Upper lobe of left lung (tissue), 6 donors: ENCODE data around the gene ZBTB46. TPM values are rescaled to one million over a fixed set of nuclear protein-coding genes. Genes with fewer than 3 reads are reported as not detected.

ENCODE experiments used
- ATAC-seq, 2 donors: fragments of 200-7000 bp; cut with Tn5 transposase; one replicate each; pipeline ENCODE4 v1.9.1; 2022; ENCODE audit warnings: mild to moderate bottlenecking in 2 of 2, moderate library complexity in 2 of 2; ENCODE audit not compliant: low FRiP score in 2 of 2
- DNase-seq, 2 donors: peaks; one replicate each; pipeline ENCODE4 v3.0.0-alpha.2; 2019 to 2020
- H3K27ac ChIP-seq, 4 donors: fragments of 200-600 bp; sonication (generic); one replicate each; pipeline ENCODE4 v1.5.1; 2016 to 2019
- H3K27me3 ChIP-seq, 4 donors: fragments of 200-600 bp; sonication (generic); one replicate each; pipeline ENCODE4 v1.5.1; 2017 to 2019
- H3K36me3 ChIP-seq, 4 donors: fragments of 200-600 bp; sonication (generic); one replicate each; pipeline ENCODE4 v1.5.1; 2016 to 2019
- H3K4me1 ChIP-seq, 4 donors: fragments of 200-600 bp; sonication (generic); one replicate each; pipeline ENCODE4 v1.5.1; 2018 to 2019
- H3K4me3 ChIP-seq, 4 donors: fragments of 200-600 bp; sonication (generic); one replicate each; pipeline ENCODE4 v1.5.1; 2017 to 2019; ENCODE audit warnings: mild to moderate bottlenecking in 2 of 4, moderate library complexity in 1 of 4
- H3K9me3 ChIP-seq, 4 donors: fragments of 200-600 bp; sonication (generic); one replicate each; pipeline ENCODE4 v1.5.1; 2018 to 2019
- EP300 ChIP-seq, 4 donors: sonication (generic); formaldehyde crosslinking; IDR thresholded peaks; one replicate each; pipeline ENCODE4 v1.5.1; 2017; ENCODE audit warnings: antibody characterized with exemption in 4 of 4, control low read depth in 2 of 4
- POLR2A ChIP-seq, 4 donors: fragments of 450-650 bp; IDR thresholded peaks; one replicate each; pipeline ENCODE4 v1.5.1; 2016 to 2017; ENCODE audit warnings: antibody characterized with exemption in 4 of 4, mild to moderate bottlenecking in 2 of 4
- POLR2AphosphoS5 ChIP-seq, 2 donors: sonication (generic); formaldehyde crosslinking; IDR thresholded peaks; one replicate each; pipeline ENCODE4 v1.5.1; 2017; ENCODE audit warnings: antibody characterized with exemption in 2 of 2
- WGBS, 2 donors: methylation state at CpG; one replicate each; pipeline ENCODE4 v1.1.5; 2017 to 2018; 5-methylcytosine and 5-hydroxymethylcytosine counted together
- total RNA-seq, 6 donors: library from RNA; depleted of rRNA in 4 of 6; stranded (reverse); fragments of >200 nt in 4 of 6; gene quantifications; one replicate each; pipeline versions ENCODE4 v1.1.0 to v1.2.1, GENCODE V29; 2016 to 2021
- TF ChIP-seq, protein P1 (sequence below), 6 experiments: fragments of 450-650 bp in 4 of 6; fragments of 200-600 bp in 2 of 6; sonication (generic) in 2 of 6; IDR thresholded peaks; one replicate each; pipeline ENCODE4 v1.5.1; 2016 to 2019; ENCODE audit warnings: antibody characterized with exemption in 6 of 6
- donor health status: DM: no; HTN: no; CAD: no; lungs with moderate emphysema.
- donor health status: DM: no; HTN: yes; CAD: no; lungs with severe emphysema.

ZBTB46 gene
- total RNA-seq, 6 donors from 2014 or later = 7.6 to 25.3 (median 11.6) TPM

DNA sequence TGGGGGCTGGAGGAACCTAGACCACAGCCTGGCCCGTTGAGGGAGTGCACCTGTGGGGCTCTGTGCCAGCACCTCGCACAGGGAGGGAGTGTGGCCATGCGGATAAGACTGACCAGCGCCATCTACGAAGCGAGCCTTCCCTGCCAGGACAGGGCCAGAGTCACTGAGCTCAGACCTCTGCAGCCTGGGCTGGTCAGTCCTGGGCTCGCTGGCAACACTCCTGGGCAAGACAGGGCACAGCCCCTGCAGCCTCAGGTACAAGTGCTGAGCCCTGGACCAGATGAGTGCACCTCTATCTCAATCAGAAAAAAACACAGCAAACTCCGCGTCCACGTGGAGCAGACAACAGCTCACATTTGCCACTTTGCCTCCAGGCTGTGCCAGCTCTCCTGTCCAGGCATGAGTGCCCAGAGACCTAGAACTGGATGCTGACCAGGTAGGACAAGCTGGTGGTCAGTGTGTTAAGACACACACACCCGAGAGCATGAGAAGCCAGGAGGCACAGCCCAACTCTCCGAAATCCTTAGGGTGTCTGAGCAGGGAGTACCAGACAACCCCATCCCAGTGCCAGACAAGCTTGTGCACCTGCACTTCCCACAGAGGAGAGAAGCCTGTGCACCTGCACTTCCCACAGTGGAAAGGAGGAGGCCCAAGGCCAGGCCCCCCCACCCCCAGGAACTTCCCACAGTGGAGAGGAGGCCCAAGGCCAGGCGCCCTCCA is 128.2 kb downstream of the ZBTB46 start:
- peaks cover 17 to 39% (median 35%) of the 10 kb centered on the region in 4 donors for H3K36me3 ChIP-seq
- no peak for TF ChIP-seq POLR2A (IDR thresholded peaks at IDR 0.05)
- TF ChIP-seq, protein P1, sequence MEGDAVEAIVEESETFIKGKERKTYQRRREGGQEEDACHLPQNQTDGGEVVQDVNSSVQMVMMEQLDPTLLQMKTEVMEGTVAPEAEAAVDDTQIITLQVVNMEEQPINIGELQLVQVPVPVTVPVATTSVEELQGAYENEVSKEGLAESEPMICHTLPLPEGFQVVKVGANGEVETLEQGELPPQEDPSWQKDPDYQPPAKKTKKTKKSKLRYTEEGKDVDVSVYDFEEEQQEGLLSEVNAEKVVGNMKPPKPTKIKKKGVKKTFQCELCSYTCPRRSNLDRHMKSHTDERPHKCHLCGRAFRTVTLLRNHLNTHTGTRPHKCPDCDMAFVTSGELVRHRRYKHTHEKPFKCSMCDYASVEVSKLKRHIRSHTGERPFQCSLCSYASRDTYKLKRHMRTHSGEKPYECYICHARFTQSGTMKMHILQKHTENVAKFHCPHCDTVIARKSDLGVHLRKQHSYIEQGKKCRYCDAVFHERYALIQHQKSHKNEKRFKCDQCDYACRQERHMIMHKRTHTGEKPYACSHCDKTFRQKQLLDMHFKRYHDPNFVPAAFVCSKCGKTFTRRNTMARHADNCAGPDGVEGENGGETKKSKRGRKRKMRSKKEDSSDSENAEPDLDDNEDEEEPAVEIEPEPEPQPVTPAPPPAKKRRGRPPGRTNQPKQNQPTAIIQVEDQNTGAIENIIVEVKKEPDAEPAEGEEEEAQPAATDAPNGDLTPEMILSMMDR (IDR thresholded peaks at IDR 0.05) = no peak
- no peak for TF ChIP-seq POLR2AphosphoS5 (IDR thresholded peaks at IDR 0.05)
- no peak for TF ChIP-seq EP300 (IDR thresholded peaks at IDR 0.05)
- no peak overlapping the region for H3K27ac ChIP-seq
- WGBS, 2 donors = 75 to 84% methylated on average over 9 to 13 of the region's 13 CpGs
- no peaks in the 10 kb centered on the region for H3K9me3 ChIP-seq
- no peak for ATAC-seq
- no peaks in the 10 kb centered on the region for H3K27me3 ChIP-seq
- H3K4me3 ChIP-seq = no peak overlapping the region
- H3K4me1 ChIP-seq = peaks cover 24 to 33% (median 27%) of the 10 kb centered on the region in 4 donors
- peak in 1 of 2 donors; percentile 45 for DNase-seq

DNA sequence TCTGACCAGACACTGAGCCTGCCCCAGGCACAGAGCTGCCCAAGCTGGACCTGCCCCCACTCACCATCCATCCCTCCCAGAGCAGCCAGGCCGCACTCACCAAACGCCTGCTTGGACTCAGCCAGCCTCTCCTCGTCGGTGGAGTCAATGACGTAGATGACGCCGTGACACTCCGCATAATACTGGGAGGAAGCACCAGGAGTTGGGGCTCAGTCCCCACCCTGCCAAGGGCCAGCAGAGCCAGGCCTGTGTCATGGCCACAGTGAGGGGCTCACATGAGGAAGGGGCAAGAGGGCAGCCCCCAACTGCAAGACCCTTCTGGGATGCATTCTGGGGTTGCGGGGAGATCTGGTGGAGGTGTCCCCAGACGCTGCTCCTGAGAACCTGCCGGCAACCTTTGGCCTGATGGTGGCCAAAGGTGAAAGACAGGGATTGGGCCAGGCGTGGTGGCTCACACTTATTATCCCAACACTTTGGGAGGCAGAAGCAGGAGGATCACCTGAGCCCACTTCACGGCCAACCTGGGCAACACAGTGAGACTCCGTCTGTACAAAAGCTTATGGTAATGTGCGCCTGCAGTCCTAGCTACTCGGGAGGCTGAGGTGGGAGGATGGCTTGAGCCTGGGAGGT is 128.9 kb downstream of the ZBTB46 start:
- ATAC-seq (no peak), DNase-seq (peak in 1 of 2 donors; percentile 42)
- 88 to 91% methylated on average over 15 to 16 of the region's 16 CpGs for WGBS, 2 donors
- Histone ChIP-seq H3K27me3 (no peaks in the 10 kb centered on the region), H3K4me3 (no peak overlapping the region), H3K9me3 (no peaks in the 10 kb centered on the region), H3K36me3 (peaks cover 17 to 39% (median 35%) of the 10 kb centered on the region in 4 donors), H3K4me1 (peaks cover 32 to 38% (median 33%) of the 10 kb centered on the region in 4 donors), H3K27ac (no peak overlapping the region)
- TF ChIP-seq, protein P1 (IDR thresholded peaks at IDR 0.05) = no peak
- TF ChIP-seq POLR2A (IDR thresholded peaks at IDR 0.05) (no peak), POLR2AphosphoS5 (IDR thresholded peaks at IDR 0.05) (no peak), EP300 (IDR thresholded peaks at IDR 0.05) (no peak)

DNA sequence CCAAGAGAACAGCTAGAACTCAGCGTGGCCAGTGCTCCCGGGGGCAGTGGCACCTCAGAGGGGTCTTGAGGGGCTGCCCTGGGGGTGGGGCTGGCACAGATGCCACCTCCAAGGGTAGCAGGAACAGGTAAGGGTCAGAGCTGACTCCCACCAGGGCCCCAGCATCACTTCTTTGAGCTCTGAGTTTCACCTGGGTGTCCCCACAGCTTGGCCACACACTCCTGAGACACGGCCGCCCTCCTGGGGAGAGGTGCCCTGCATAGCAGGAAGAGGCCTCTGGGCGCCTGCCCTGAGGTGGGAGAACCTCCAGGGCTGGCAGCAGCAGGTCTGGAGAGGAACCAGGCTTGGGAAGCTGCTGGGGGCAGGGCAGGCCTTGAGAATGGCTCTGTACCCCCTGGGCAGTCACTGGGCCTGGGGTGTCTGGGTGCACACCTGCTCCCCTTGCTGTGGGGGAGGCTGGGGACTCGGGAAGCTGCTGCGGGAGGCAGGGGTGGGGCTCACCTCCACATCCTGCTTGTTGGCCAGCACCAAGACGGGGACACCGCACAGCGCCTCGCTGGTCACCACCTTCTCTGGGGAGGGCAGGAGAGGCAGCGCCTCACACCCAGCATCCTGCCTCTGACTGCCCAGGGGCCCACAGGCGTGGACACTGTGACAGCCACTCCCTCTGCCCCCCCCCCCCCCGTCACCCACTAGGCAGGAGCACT is 129.6 kb downstream of the ZBTB46 start:
- TF ChIP-seq POLR2AphosphoS5 (IDR thresholded peaks at IDR 0.05) = no peak
- TF ChIP-seq EP300 (IDR thresholded peaks at IDR 0.05) = no peak
- TF ChIP-seq, protein P1 (IDR thresholded peaks at IDR 0.05) = no peak
- TF ChIP-seq POLR2A (IDR thresholded peaks at IDR 0.05) = no peak
- peak overlapping the region in 1 of 4 donors; percentile 59 for H3K27ac ChIP-seq
- no peak for ATAC-seq

DNA sequence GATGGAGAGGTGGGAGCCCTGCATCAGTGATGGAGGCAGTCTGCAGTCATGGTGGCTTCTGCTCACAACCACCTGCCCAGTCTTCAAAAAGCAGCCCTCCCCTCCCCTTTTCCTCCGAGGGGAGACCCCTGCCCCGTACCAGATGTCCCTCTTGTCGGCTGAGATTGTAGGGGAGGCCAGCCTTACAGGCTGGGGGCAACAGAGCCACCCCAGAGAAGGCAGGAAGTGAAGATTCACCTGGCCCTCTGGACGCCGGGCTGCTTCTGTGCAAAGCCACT is 130.1 kb downstream of the ZBTB46 start:
- Histone ChIP-seq H3K4me3 (no peak overlapping the region), H3K4me1 (peaks cover 31 to 38% (median 33%) of the 10 kb centered on the region in 4 donors), H3K36me3 (peaks cover 13 to 35% (median 31%) of the 10 kb centered on the region in 4 donors), H3K27me3 (no peaks in the 10 kb centered on the region), H3K9me3 (no peaks in the 10 kb centered on the region), H3K27ac (peak overlapping the region in 1 of 4 donors; percentile 59)
- no peak for TF ChIP-seq POLR2A (IDR thresholded peaks at IDR 0.05)
- no peak for TF ChIP-seq POLR2AphosphoS5 (IDR thresholded peaks at IDR 0.05)
- TF ChIP-seq, protein P1 (IDR thresholded peaks at IDR 0.05) = no peak
- TF ChIP-seq EP300 (IDR thresholded peaks at IDR 0.05) = no peak
- ATAC-seq (no peak), DNase-seq (no peak)
- whole genome bisulfite sequencing, 2 donors = 69 to 93% methylated on average over 3 to 5 of the region's 5 CpGs

More for the DNA sequence above, 129.6 kb downstream of the ZBTB46 start:
- Histone ChIP-seq H3K4me1 (peaks cover 32 to 38% (median 33%) of the 10 kb centered on the region in 4 donors), H3K27me3 (no peaks in the 10 kb centered on the region), H3K9me3 (no peaks in the 10 kb centered on the region), H3K36me3 (peaks cover 17 to 39% (median 35%) of the 10 kb centered on the region in 4 donors), H3K4me3 (no peak overlapping the region)
- 77 to 88% methylated on average over 10 to 12 of the region's 14 CpGs for WGBS, 2 donors
- peak in 1 of 2 donors; percentile 58 for DNase-seq
